ENCODE results near the gene SDK1.

DNA sequence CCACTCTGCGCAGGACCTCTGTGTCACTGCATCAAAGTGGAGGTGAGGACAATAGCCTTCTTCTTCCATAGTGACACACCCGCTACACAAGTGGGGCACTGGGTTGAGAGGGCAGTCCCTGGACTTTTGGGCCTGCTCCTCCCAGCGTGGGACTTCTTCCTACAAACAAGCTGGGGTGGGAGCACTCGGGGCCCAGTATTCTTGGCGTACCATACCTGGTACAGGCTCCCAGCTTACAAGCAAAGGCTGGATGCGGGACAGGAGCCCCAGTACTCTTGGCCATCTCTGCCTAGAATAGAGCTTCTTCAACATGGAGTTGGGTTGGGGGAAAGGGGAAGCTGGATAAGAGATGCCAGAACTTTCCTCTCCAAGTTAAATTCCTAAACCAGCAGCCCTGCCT is 954.3 kb downstream of the SDK1 start:
- TF ChIP-seq, protein P1, sequence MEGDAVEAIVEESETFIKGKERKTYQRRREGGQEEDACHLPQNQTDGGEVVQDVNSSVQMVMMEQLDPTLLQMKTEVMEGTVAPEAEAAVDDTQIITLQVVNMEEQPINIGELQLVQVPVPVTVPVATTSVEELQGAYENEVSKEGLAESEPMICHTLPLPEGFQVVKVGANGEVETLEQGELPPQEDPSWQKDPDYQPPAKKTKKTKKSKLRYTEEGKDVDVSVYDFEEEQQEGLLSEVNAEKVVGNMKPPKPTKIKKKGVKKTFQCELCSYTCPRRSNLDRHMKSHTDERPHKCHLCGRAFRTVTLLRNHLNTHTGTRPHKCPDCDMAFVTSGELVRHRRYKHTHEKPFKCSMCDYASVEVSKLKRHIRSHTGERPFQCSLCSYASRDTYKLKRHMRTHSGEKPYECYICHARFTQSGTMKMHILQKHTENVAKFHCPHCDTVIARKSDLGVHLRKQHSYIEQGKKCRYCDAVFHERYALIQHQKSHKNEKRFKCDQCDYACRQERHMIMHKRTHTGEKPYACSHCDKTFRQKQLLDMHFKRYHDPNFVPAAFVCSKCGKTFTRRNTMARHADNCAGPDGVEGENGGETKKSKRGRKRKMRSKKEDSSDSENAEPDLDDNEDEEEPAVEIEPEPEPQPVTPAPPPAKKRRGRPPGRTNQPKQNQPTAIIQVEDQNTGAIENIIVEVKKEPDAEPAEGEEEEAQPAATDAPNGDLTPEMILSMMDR (conservative IDR thresholded peaks at IDR 0.05) = no peak
- no peak for TF ChIP-seq ZFX (IDR thresholded peaks at IDR 0.05)
